GM19455 (cell line): ENCODE measurements around the gene BHLHE23.

Source experiments
- ATAC-seq: cut with Tn5 transposase; IDR thresholded peaks from one replicate; pipeline ENCODE4 v1.9.1; 2021; ENCODE audit not compliant: unreplicated experiment

Gene BHLHE23

GRCh38 chr20:62993856-62994494 lies 12.8 kb downstream of the BHLHE23 start:
- no peak for ATAC-seq

- no peak for ATAC-seq
These were observed 14.9 kb downstream of the BHLHE23 start for GRCh38 chr20:62991863-62992262.

- ATAC-seq, result no peak
These were observed 15.5 kb downstream of the BHLHE23 start for GRCh38 chr20:62991196-62991807.

GRCh38 chr20:62990306-62990825 lies 16.4 kb downstream of the BHLHE23 start:
- ATAC-seq, result no peak

GRCh38 chr20:62989201-62989601 lies 17.6 kb downstream of the BHLHE23 start:
- no peak for ATAC-seq

- ATAC-seq, result no peak
These were observed 19.6 kb downstream of the BHLHE23 start for GRCh38 chr20:62987114-62987513.

GRCh38 chr20:62986257-62986800 lies 20.4 kb downstream of the BHLHE23 start:
- no peak for ATAC-seq

GRCh38 chr20:62985444-62985778 lies 21.4 kb downstream of the BHLHE23 start:
- ATAC-seq, result no peak

- no peak for ATAC-seq
These were observed 21.9 kb downstream of the BHLHE23 start for GRCh38 chr20:62984666-62985443.

- no peak for ATAC-seq
These were observed 23.6 kb downstream of the BHLHE23 start for GRCh38 chr20:62983210-62983609.

- no peak for ATAC-seq
These were observed 24.4 kb downstream of the BHLHE23 start for GRCh38 chr20:62982124-62983075.

- ATAC-seq, result no peak
These were observed 25.8 kb downstream of the BHLHE23 start for GRCh38 chr20:62980970-62981369.

GRCh38 chr20:62980380-62980960 lies 26.3 kb downstream of the BHLHE23 start:
- no peak for ATAC-seq

GRCh38 chr20:62979876-62980373 lies 26.8 kb downstream of the BHLHE23 start:
- no peak for ATAC-seq

- ATAC-seq, result no peak
These were observed 27.5 kb downstream of the BHLHE23 start for GRCh38 chr20:62979310-62979709.

- ATAC-seq, result no peak
These were observed 28.2 kb downstream of the BHLHE23 start for GRCh38 chr20:62978561-62978943.

- ATAC-seq, result no peak
These were observed 28.9 kb downstream of the BHLHE23 start for GRCh38 chr20:62977613-62978560.

- ATAC-seq, result no peak
These were observed 29.9 kb downstream of the BHLHE23 start for GRCh38 chr20:62976886-62977285.
